Measurements from ENCODE around the gene CHRNA9.
"Not testable (repeated sequence)": the region's sequence is repeated elsewhere in the genome, so short reads cannot be mapped to it uniquely, and the experiment has no call there.

CHRNA9 gene, protein sequence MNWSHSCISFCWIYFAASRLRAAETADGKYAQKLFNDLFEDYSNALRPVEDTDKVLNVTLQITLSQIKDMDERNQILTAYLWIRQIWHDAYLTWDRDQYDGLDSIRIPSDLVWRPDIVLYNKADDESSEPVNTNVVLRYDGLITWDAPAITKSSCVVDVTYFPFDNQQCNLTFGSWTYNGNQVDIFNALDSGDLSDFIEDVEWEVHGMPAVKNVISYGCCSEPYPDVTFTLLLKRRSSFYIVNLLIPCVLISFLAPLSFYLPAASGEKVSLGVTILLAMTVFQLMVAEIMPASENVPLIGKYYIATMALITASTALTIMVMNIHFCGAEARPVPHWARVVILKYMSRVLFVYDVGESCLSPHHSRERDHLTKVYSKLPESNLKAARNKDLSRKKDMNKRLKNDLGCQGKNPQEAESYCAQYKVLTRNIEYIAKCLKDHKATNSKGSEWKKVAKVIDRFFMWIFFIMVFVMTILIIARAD
- 0 to 0.53 (median 0.18) reads per million in 4 experiments for total RNA-seq

DNA sequence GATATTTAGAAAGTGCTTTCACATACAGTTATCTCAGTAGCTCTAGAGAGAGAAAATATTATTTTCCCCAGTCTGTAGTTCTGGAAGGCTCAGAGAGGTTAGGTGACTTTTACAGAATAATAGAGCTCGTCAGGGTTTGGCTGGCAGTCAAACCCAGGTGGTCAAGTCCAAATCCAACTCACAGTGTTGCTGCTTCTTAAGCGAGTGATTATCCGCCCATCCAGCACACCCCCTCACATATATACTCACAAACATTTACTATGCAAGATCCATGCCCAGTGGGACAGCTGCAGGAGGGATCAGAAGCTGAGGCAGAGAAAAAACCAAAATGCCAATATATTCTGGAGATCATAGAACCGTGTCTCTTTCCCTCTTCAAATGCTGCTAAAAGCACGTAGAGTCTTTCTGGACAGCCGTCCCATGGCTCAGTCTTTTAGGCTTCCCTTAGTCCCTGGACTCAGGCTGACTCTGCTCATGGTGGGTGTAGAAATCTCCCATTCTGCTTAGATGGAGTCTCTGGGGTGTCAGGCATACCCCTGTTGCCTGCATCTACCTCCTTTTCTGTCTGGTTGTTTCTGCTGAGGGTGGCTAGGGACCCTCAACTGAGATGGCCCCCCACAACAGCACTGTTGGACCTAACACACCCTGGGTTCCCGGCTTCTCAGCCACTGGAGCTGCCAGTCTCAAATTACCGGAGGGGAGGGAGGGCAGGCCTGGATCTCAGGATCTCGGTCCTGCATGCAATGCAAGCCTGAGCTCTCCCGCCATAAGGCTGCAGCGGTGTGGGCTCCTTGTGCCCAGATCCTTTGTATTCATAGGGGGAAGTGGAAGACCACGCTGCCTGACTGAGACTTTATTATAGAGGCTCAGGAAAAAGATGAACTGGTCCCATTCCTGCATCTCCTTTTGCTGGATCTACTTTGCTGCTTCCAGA lies at the start of gene CHRNA9:
Gene CHRNA9, plus strand, starts transcription at position 743 of the 934 bp plus-strand sequence. Its CDS starts 135 bp downstream, at position 878.
- no peak for DNase-seq

DNA sequence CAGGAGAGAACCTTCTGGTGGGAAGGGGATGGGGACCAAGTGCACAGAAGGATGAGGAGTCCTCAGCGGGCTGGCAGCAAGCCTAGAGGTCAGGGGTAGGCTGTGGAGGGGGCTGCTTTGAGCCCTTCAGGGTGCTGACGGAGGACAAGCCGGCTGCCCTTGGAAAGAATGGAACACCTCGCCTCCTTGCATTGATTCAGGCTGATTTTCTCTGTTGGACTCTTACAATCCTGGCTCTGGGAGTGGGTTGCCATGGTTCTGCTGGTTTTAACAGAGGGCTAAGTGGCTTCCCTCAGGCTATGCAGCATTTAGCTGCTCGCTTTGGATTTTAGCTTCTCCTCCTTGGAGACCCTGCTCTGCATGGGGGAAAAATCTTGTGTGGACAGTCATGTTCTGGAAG lies 49.4 kb upstream of the CHRNA9 start:
- DNase-seq = no peak

DNA sequence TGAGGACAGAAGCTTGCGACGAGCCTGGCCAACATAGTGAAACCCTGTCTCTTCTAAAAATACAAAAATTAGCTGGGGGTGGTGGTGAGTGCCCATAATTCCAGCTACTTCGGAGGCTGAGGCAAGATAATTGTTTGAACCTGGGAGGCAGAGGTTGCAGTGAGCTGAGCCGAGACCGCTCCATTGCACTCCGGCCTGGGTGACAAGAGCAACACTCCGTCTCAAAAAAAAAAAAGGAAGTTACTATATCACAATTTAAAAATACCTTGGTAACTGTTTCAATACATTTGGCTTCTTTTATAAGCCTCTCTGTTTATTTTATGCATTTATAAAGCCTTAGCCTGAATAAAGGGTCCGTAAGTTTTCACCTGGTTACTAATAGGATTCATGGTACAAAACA lies 46.6 kb upstream of the CHRNA9 start:
- no peak for DNase-seq

DNA sequence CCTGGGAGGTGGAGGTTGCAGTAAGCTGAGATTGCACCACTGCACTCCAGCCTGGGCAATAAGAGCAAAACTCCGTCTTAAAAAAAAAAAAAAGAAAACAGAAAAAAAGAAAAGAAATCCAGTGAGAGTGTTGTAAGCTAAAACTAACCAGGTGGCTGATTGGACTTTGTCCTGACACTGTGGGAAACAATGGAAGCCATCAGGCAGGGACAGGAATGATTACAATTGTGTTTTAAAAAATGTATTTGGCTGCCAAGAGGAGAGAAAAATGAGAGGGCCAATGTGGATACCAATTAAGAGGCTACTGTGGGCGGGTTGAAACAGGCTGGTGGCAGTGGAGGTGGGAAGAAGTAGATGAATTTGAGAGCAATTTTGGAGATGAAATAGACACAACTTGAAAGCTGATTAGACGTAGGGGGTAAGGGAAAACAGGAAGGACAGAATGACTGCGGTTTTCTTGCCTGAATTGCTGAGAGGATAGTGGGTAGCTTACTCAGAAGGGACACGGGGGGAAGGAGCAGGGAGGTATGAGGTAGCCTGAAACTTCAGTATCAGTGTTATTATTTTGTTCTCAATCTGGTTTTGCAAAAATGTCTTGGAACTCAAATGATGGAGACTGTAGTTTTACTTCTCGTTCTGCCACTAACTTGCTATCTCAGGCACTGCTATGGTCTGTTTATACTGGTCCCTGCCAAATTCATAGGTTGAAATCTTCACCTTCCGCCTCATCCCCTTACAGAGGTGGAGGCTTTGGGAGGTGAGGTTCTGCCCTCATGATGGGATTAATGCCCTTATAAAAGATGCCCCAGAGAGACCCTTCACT lies 45.6 kb upstream of the CHRNA9 start:
- no peak for DNase-seq

DNA sequence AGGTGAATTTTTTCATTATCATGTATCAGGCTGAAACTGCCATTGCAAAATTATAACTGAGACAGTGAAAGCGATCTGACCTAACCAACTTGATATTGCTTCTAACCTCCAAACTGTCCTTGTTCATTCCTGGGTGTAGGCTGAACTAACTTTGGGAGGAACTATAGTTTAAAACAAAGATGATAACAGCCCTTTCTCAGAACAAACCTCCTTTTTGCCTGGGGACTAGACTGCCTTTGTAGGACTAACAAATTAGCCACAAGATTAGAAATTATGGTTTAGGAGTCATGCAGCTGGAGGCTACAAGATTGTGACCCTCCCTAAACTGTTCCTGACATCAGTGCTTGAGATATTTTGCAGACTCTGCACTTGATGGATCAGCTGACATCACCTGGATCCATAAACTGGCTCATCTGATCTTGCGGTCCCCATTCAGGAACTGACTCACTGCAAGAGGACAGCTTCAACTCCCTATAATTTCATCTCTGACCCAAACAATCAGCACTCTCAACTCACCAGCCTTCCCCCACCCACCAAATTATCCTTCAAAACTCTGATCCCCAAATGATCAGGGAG lies 44.4 kb upstream of the CHRNA9 start:
- not testable (repeated sequence) for DNase-seq

DNA sequence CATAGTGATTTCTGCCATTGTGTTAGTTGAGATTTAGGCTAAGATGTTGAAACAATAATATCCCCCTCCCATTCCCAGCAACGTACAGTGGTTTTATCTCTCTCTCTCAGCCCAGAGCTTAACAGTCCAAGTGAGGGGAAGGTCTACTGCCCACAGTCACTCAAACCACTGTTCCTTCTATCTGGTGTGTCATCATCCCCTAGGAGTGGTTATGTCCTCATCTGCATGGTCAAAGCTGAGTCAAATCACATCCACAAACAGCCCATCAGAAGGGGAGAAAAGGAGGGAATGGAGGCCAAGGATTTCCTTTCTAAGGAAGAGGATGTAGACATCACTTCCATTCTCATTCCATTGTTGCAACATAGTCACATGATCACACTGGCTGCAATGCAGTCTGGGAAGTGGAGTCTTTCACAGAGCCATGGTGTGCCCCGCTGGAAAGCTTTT lies 42.8 kb upstream of the CHRNA9 start:
- no peak for DNase-seq

DNA sequence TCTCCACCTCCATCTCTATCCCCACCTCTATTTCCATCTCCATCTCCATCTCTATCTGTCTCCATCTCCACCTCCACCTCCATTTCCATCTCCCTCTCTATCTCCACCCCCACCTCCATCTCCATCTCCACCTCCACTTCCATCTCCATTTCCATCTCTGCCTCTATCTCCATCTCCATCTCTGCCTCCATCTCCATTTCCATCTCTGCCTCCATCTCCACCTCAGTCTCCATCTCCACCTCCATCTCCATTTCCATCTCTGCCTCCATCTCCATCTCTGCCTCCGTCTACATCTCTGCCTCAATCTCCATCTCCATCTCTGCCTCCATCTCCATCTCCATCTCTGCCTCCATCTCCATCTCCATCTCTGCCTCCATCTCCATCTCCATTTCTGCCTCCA lies 40.8 kb upstream of the CHRNA9 start:
- DNase-seq = no peak

DNA sequence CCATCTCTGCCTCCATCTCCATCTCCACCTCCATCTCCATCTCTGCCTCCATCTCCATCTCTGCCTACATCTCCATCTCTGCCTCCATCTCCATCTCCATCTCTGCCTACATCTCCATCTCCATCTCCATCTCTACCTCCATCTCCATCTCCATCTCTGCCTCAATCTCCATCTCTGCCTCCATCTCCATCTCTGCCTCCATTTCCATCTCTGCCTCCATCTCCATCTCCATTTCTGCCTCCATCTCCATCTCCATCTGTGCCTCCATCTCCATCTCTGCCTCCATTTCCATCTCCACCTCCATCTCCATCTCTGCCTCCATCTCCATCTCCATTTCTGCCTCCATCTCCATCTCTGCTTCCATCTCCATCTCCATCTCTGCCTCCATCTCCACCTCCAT lies 40.1 kb upstream of the CHRNA9 start:
- DNase-seq = not testable (repeated sequence)

DNA sequence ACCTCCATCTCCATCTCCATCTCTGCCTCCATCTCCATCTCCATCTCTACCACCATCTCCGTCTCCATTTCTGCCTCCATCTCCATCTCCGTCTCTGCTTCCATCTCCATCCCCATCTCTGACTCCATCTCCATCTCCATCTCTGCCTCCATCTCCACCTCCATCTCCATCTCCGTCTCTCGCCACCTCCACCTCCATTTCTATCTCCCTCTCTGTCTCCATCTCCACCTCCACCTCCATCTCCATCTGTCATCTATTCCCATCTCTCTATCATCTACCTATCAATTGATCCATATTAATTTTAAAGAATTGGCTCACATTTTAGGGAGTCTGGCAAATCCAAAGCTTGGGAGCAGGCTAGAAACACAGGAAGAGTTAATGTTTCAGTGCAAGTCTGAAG lies 39.6 kb upstream of the CHRNA9 start:
- DNase-seq = no peak

DNA sequence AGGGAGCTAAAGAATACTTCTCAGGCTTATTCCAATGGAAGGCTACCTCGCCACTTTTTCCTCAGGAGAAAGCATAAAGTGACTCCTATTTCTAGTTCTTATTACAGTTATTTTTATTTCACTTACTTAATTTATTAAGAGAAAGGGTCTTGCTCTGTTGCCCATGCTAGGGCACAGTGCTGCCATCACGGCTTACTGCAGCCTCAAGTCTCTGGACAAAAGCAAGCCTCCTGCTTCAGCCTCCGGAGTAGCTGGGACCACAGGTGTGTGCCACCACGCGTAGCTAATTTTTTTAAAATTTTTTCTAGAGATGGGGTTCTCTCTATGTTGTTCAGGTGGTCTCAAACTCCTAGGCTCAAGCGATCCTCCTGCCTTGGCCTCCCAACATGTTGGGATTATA lies 36.0 kb upstream of the CHRNA9 start:
- no peak for DNase-seq

DNA sequence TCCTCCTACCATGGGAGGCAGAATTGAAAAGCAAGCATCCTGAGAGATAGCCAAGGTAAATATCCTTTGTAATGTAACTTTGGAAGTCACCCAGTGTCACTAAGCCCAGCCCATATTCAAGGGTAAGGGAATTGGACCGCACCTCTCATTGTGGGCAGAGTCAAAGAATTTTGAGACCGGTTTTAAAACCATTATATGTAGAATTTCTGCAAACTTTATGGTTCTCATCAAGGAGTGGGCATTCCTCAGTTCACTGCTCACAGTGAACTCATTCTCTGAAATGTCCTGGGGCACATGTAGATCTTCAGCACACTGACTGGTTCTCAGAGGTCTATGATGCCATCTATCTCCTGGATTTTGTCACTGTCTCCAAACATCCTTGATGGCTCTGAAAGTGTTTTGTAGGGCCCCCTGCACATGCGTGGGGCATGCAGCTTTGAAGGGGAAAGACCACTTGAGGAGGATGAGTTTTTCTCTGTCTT lies 35.3 kb upstream of the CHRNA9 start:
- DNase-seq = no peak

DNA sequence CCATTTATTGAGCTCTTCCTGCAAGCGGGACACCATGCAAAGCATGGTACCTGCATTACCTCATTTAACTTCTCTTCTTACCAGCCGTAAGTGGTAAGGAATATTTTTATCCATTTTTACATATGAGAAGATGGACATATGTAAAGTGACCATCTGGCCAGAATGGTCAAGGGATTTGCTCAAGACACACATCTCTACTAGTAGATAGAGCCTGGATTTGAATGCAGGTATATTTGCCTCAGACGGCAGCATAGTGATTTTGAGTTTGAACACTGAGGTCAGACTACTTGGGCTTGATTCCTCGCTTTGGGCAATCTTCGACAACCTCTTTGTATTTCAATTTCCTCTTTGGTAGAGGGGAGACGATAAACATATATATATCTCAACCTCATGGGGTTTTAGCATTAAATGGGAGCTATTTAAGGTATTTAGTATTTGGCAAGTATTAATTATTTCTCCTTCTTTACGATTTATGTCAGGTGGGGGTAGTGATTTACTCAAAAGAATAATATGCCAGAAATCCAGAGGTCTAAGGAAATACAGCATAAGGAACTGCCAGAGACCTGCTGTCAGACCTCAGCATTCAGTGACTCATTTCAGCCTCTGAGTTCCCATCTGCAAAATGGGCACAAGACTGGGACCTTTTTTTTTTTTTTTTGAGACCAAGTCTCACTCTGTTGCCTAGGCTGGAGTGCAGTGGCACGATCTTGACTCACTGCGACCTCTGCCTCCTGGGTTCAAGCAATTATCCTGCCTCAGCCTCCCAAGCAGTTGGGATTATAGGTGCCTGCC lies 34.6 kb upstream of the CHRNA9 start:
- no peak for DNase-seq

DNA sequence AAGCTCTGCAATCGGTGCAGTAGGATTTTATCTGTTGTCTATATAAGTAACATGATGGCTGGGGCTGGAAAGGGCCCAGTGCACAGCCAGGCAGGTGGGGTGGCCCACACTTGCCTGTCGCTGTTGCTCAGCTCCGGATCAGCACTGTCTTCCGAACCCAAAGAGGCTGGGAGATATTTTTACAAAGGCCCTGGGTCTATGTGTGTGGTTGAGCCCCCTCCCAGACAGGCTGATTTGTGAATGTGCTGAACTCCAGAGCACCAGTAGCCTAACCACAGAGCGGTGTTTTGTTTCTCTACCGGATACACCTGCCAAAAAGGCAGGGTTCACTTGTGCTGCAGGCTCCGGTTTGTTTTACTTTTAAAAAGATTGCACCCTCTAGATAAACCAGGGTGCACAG lies 33.5 kb upstream of the CHRNA9 start:
- no peak for DNase-seq

DNA sequence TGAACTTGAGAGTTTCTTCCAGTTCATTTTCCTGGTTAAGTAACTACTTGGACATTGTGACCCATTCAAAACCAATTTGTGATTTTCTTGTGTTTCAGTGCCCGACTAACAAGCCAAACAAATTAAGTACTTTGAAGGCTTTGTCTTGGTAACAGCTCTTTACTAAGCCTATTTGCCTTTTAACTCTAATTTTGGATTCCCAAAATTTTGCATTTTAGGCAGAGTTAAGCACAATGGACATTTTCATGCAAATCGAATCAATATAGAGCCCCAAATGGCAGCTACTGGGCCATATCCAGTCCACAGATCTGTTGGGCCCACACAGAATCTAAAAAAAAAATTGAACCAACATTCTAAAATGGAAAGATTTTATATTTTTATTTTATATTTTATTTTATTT lies 31.4 kb upstream of the CHRNA9 start:
- DNase-seq = no peak

DNA sequence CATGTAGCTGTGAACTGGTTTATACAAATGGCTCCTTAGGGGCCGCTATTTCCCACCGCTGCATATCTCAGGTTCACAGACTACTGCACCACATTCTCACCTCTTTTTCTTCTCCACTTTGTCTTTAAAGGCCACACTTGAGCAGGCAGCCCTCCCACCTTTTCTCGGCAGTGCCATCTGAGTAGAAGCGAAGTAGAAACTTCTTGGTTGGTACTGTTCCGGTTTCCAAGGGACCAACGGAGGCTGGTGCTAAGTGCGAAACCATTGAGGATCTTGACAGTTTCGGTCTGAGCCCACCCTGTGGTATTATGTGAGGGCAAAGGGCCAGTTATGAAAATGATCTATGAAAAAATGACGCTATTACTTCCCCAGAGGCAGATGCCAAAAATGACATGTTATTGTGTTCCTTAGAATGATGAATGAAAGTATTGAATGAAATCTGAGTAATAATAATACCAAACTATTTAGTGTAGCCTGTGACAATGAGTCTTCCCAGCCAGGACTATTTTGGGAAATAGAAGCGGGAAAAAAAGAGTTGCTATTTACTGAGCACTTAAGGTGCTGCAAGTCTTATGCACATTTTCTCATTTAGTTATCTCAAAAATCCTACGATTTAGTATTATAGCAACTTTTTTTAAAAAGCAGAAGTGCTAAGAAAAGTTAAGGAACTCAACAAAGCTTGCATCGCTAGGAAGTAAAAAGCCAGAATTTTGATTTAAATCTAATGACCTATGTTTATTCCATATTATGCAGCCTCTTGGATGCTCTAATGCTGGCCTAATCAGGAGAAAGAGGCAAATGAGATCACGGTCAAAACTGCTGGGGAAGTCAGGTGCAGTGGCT lies 29.6 kb upstream of the CHRNA9 start:
- no peak for DNase-seq

DNA sequence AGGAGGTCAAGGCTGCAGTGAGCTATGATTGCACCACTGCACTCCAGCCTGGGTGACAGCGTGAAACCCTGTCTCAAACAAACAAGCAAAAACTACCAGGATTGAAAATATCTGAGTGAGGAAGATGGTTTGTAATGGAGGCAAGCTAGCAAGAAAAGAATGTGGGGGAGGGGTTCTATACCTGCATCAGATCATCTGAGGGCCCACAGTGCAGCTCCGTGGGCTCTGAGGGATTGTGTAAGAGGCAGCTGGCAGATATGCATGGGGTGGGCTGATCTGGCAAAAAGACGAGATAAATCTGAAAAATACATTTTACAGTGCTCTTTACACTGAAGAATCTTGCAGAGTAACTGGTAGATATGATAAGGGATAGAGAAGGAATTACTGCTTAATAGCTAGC lies 28.9 kb upstream of the CHRNA9 start:
- no peak for DNase-seq

DNA sequence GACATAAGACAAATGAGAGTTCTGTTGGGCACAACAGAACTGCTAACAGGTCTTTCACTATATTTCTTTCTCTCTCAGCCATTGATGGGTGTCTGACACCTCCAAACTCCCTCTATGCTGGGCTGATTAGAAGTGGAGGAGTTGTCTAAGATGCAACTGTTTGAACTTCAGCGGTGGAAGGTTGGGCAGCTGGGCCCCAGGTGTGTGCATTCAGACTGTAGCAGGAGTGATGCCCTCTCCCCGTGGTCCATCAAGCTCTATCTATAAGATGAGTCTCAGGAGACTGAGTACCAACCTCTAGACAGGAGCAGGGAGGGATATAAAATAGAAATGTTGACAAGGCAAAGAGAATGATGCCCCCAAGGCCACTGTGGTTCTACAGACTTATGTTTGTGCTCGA lies 28.2 kb upstream of the CHRNA9 start:
- no peak for DNase-seq

DNA sequence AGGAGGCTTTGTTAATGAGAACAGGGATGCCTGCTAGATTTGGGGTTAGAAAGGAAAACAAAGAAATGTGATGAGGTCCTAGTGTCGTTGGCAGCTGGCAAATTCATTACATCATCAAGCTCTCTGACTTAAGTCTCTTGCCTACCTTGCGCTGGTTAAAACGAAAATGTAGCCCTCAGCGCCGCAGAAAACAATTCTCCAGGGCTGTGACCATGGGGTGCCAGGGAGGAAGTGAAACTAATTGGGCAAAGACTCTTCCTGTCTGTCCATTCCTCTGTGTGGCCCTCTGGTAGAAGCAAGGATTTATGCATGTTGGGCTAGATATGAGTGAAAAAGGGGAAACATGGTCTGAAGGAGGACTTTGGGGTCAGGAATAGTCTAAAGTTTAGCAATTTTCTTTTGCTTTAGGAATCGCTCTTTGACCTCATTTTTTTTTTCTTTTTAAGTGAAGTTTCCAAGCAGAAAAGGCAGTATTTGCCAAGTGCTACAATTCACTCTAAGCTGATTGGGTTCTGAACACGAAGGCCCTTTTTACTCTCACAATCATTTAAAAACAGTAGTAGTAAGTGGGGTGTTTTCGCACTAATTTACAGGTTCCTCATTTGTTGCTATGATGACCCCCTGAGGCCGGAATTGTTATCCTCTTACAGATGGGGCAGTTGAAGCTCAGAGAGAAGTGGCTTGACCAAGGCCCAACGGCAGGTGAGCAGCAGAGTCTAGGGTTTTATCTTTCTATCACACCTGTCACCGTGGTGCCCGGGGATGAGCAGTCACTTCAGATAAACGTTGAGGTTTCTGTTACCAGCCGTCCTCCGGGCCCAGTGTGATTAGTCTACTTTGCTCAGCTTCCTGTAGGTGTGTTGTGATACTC lies 27.3 kb upstream of the CHRNA9 start:
- DNase-seq = no peak

DNA sequence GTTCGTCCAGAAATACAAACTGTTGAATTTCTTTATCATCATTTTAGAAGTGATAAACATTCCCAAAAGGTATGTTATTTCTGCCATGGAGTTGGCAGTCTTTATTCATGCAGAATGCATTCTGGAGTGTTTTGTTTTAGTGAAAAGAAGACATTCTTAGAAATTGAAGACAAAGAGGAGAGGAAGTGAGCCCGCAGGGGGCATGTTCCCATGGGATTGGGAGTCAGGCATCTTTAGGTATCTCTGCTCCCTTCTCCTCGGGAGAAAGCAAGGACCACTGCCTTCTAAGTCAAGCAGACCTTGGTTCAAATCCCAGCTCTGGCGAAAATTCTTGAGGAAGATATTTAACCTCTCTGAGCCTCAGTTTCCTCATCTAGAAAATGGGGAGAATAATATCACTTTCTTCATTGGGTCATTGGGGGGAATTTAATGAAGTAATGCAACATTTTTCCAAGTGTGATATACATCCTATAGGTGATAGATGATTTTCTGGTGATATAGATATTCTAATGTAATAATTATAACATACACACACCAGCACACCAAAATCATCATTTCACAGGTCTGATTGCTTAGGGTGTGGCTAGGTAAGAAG lies 26.5 kb upstream of the CHRNA9 start:
- no peak for DNase-seq
